ENCODE measurements around the gene ZNF148. TPM values are rescaled to one million over a fixed set of nuclear protein-coding genes. Genes with fewer than 3 reads are reported as not detected.

The ZNF148 gene
- total RNA-seq, 1 donor from 2014 or later = 31.6 TPM

DNA sequence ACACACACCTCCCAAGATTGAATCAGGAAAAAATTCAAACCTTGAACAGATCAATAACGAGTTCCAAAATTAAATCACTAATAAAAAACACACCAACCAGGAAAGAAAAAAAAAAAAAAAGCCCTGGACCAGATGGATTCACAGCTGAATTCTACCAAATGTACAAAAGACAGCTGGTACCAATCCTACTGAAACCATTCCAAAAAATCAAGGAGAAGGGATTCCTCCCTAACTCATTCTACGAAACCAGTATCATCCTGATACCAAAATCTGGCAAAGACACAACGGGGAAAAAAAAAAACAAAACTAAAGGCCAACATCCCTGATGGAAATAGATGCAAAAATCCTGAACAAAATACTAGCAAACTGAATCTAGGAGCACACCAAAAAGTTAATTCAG is 108.2 kb downstream of the ZNF148 start:
- Mint-ChIP-seq H3K27ac (ENCODE audit: unreplicated experiment) (no peak overlapping the region), H3K4me3 (ENCODE audit: unreplicated experiment) (no peak overlapping the region), H3K9me3 (ENCODE audit: unreplicated experiment) (peaks cover 4% of the 10 kb centered on the region), H3K36me3 (ENCODE audit: unreplicated experiment) (peaks cover 5% of the 10 kb centered on the region), H3K27me3 (ENCODE audit: unreplicated experiment) (no peaks in the 10 kb centered on the region), H3K4me1 (ENCODE audit: low read depth, unreplicated experiment) (peaks cover 4% of the 10 kb centered on the region)
- no peak for DNase-seq
- TF ChIP-seq, protein P1, sequence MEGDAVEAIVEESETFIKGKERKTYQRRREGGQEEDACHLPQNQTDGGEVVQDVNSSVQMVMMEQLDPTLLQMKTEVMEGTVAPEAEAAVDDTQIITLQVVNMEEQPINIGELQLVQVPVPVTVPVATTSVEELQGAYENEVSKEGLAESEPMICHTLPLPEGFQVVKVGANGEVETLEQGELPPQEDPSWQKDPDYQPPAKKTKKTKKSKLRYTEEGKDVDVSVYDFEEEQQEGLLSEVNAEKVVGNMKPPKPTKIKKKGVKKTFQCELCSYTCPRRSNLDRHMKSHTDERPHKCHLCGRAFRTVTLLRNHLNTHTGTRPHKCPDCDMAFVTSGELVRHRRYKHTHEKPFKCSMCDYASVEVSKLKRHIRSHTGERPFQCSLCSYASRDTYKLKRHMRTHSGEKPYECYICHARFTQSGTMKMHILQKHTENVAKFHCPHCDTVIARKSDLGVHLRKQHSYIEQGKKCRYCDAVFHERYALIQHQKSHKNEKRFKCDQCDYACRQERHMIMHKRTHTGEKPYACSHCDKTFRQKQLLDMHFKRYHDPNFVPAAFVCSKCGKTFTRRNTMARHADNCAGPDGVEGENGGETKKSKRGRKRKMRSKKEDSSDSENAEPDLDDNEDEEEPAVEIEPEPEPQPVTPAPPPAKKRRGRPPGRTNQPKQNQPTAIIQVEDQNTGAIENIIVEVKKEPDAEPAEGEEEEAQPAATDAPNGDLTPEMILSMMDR (IDR thresholded peaks at IDR 0.05; ENCODE audit: partially characterized antibody, unreplicated experiment) = no peak

DNA sequence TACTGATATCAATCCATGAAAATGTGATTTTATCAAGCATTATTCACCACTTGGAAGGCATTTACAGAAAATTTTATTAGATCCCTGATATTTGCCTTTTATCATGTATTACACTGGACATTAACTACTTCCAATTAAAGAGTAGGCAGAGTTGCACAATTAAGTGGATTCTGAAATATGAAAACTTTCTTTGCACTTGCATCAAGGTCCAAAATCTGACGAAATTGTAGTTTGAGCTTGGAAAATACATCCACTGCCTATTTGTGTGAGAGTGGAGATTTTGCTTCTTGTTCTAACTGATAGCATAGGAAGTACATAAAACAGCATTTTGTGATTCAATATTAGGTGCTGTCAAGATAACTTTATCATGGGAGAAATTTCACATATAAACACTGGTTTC is 113.0 kb downstream of the ZNF148 start:
- Mint-ChIP-seq H3K4me1 (ENCODE audit: low read depth, unreplicated experiment) (peaks cover 7% of the 10 kb centered on the region), H3K27me3 (ENCODE audit: unreplicated experiment) (no peaks in the 10 kb centered on the region), H3K27ac (ENCODE audit: unreplicated experiment) (no peak overlapping the region), H3K9me3 (ENCODE audit: unreplicated experiment) (peaks cover 5% of the 10 kb centered on the region), H3K36me3 (ENCODE audit: unreplicated experiment) (peaks cover under 1% of the 10 kb centered on the region), H3K4me3 (ENCODE audit: unreplicated experiment) (no peak overlapping the region)
- no peak for DNase-seq
- TF ChIP-seq, protein P1 (IDR thresholded peaks at IDR 0.05; ENCODE audit: partially characterized antibody, unreplicated experiment) = no peak

DNA sequence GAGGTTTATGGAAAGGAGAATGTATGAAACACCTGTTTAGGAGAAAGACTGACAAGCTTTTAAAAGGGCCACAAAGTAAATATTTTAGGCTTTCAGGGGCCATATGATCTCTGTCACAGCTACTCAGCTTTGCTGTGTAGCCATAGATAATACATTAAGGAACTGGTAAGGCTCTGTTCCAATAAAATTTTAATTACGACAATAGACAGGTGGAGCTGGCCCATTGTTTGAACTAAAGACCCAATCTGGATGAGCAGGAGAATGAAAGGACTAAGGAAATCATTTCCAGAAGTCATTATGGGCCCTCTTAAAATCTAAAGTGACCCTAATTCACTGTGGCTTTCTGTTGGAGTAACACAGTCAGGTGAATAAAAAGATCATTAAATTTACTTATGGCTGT is 114.1 kb downstream of the ZNF148 start:
- H3K9me3 Mint-ChIP-seq (ENCODE audit: unreplicated experiment) = peaks cover 5% of the 10 kb centered on the region
- TF ChIP-seq, protein P1 (IDR thresholded peaks at IDR 0.05; ENCODE audit: partially characterized antibody, unreplicated experiment) = no peak
- DNase-seq = no peak
- H3K27ac Mint-ChIP-seq (ENCODE audit: unreplicated experiment) = no peak overlapping the region
- no peaks in the 10 kb centered on the region for H3K27me3 Mint-ChIP-seq (ENCODE audit: unreplicated experiment)
- peaks cover 8% of the 10 kb centered on the region for H3K36me3 Mint-ChIP-seq (ENCODE audit: unreplicated experiment)
- peaks cover 7% of the 10 kb centered on the region for H3K4me1 Mint-ChIP-seq (ENCODE audit: low read depth, unreplicated experiment)
- no peak overlapping the region for H3K4me3 Mint-ChIP-seq (ENCODE audit: unreplicated experiment)

DNA sequence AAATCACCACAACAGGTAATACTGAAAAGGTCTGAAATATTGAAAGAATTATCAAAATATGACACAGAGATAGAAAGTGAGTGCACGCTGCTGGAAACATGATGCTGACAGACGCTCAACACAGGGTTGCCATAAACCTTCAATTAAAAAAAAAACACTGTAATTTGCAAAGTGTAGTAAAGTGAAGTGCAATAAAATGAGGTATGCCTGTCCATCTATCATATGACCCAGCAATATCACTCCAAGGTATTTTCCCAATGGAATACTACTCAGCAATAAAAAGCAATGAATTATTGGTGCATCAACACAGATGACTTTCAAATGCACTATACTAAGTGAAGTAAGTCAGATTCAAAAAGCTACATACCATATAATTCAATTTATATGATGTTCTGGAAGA is 115.0 kb downstream of the ZNF148 start:
- H3K27ac Mint-ChIP-seq (ENCODE audit: unreplicated experiment) = no peak overlapping the region
- peaks cover 5% of the 10 kb centered on the region for H3K9me3 Mint-ChIP-seq (ENCODE audit: unreplicated experiment)
- no peaks in the 10 kb centered on the region for H3K27me3 Mint-ChIP-seq (ENCODE audit: unreplicated experiment)
- H3K36me3 Mint-ChIP-seq (ENCODE audit: unreplicated experiment) = peaks cover 8% of the 10 kb centered on the region
- no peak overlapping the region for H3K4me3 Mint-ChIP-seq (ENCODE audit: unreplicated experiment)
- DNase-seq = no peak
- TF ChIP-seq, protein P1 (IDR thresholded peaks at IDR 0.05; ENCODE audit: partially characterized antibody, unreplicated experiment) = no peak
- peaks cover 7% of the 10 kb centered on the region for H3K4me1 Mint-ChIP-seq (ENCODE audit: low read depth, unreplicated experiment)

DNA sequence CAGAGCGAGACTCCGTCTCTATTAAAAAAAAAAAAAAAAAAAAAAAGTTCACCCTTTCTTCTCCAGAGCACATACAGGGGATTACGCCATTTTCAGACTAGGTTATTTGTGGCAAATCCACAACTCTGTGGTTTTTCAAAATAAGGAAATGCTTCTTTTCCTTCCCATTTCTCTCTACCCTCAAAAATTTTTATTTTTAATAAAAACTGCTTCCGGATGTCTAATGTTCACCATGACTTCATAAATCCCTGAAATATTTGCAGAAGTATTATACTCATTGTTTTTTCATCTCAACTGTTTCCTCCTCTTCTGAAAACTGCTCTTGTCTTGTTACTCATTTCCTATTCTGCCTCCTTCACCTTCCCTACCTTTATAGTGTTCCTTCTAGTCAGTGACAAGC is 117.6 kb downstream of the ZNF148 start:
- TF ChIP-seq, protein P1 (IDR thresholded peaks at IDR 0.05; ENCODE audit: partially characterized antibody, unreplicated experiment) = no peak
- no peak overlapping the region for H3K4me3 Mint-ChIP-seq (ENCODE audit: unreplicated experiment)
- H3K27ac Mint-ChIP-seq (ENCODE audit: unreplicated experiment) = no peak overlapping the region
- H3K9me3 Mint-ChIP-seq (ENCODE audit: unreplicated experiment) = peaks cover 5% of the 10 kb centered on the region
- H3K36me3 Mint-ChIP-seq (ENCODE audit: unreplicated experiment) = peaks cover 8% of the 10 kb centered on the region
- no peaks in the 10 kb centered on the region for H3K27me3 Mint-ChIP-seq (ENCODE audit: unreplicated experiment)
- DNase-seq = no peak
- H3K4me1 Mint-ChIP-seq (ENCODE audit: low read depth, unreplicated experiment) = peaks cover 4% of the 10 kb centered on the region

Measured in glutamatergic neuron (in vitro differentiated cells).